AG04449 (cell line): Measurements from ENCODE around the gene SYNDIG1.

Experiments
- CTCF ChIA-PET: fragments of 350-600 bp; formaldehyde crosslinking; extraction: SDS; loops from one replicate; lab custom pipeline; 2021; ENCODE audit warnings: antibody characterized with exemption; lab: Yijun Ruan, JAX
- POLR2A ChIA-PET: fragments of 400-600, 350-600 bp; formaldehyde crosslinking; extraction: SDS; loops from one replicate; lab custom pipeline; 2020; ENCODE audit warnings: antibody characterized with exemption, inconsistent platforms; lab: Yijun Ruan, JAX
- DNase-seq: peaks from one replicate; pipeline ENCODE4 v3.0.0-alpha.2; 2010; ENCODE audit warnings: low read depth, low spot score
- H3K4me3 ChIP-seq: 2 replicates; pipeline ENCODE4 v1.5.1; 2011; ENCODE audit warnings: low read depth, mild to moderate bottlenecking, control low read depth, low read length
- TF ChIP-seq, protein P1 (sequence below): IDR thresholded peaks from one replicate; pipeline ENCODE4 v1.5.1; 2011; ENCODE audit warnings: mild to moderate bottlenecking, moderate library complexity, low read length, control low read depth, inconsistent platforms; ENCODE audit not compliant: insufficient read depth; ENCODE audit errors: missing control alignments

SYNDIG1 gene

DNA sequence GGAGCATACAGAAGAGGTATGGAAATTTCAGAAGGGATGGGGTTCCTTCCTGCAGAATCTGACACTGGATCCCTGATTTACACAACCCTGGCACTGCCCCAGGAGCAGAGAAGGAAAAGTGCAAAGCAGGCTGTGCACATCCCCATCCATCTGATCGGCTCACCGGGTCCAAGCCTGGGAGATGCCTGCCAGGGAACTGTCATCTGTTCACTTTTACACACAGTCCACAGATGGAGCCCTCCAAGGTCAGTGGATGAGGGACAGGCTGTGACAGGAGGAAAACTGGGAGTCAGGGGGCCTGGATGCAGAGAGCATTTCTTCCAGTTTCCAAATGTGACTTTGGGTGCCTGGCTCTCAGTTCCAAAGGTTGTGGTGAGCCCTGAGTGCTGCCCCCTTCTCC, 11.0 kb upstream of the SYNDIG1 start:
- TF ChIP-seq, protein P1, sequence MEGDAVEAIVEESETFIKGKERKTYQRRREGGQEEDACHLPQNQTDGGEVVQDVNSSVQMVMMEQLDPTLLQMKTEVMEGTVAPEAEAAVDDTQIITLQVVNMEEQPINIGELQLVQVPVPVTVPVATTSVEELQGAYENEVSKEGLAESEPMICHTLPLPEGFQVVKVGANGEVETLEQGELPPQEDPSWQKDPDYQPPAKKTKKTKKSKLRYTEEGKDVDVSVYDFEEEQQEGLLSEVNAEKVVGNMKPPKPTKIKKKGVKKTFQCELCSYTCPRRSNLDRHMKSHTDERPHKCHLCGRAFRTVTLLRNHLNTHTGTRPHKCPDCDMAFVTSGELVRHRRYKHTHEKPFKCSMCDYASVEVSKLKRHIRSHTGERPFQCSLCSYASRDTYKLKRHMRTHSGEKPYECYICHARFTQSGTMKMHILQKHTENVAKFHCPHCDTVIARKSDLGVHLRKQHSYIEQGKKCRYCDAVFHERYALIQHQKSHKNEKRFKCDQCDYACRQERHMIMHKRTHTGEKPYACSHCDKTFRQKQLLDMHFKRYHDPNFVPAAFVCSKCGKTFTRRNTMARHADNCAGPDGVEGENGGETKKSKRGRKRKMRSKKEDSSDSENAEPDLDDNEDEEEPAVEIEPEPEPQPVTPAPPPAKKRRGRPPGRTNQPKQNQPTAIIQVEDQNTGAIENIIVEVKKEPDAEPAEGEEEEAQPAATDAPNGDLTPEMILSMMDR, result no peak
- ChIA-PET CTCF (no interaction called here), POLR2A (no interaction called here)
- no peak for DNase-seq
- no peak overlapping the region for H3K4me3 ChIP-seq

DNA sequence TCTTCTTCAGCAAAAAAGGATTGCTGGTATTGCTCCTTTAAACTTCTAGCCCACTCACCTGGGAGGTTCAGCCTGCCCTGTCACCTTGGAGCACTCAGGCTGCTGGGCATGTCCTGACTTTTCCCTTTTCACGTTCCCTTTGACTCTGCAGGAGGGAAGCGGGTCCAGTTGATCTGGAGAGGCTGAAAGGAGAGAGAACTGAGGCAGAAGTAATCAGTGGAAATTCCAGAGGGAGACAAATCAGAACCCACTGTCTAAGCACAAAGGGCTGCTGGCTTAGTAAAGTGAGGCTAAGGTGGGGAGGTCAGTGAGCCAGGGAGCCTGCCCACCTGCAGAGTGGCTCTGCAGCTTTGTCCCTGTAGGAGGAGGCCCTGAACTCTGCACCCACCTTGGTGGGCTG, 9.7 kb upstream of the SYNDIG1 start:
- ChIA-PET CTCF (no interaction called here), POLR2A (no interaction called here)
- TF ChIP-seq, protein P1, result no peak
- no peak for DNase-seq
- no peak overlapping the region for H3K4me3 ChIP-seq

DNA sequence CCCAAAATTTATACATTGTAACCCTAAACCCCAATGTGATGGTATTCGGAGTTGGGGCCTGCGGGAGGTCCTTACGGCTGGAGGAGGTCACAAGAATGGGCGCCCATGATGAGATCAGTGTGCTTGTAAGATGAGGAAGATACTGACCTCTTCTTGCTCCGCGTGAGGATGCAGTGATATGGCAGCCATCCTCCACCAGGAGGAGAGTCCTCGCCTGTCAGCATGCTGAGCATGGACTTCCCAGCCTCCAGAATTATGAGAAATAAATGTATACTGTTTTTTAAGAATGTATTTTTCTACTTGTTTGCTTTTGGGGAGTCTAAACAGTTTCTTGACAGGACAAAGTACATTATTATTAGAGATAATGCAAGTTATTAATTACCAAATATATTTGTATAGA, 8.7 kb upstream of the SYNDIG1 start:
- H3K4me3 ChIP-seq, result no peak overlapping the region
- TF ChIP-seq, protein P1, result no peak
- POLR2A ChIA-PET, result no interaction called here
- DNase-seq, result no peak
- CTCF ChIA-PET, result interaction anchor here (1.2 kb wide), 1 partner anchor 323 kb away, joined by 3 read pairs; no protein-coding TSS in a partner anchor

DNA sequence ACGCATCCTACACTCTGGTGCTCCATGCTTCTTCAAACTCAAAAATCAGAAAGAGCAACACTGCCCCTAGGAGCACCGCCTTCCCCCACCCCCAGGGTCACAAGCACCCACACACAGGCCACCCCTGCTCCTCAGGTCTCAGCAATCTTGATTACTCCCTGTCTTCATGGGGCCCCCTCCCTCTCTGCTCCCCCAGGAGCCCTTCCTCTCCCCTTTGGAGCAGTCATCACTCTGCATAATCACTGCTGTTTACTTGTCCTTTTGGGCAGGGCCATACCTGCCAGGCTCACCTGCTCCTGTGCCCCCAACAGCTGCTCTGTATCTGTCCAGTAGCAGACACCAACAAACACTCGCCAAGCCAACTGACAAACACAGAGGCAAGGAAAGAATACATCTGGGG, 7.6 kb upstream of the SYNDIG1 start:
- ChIA-PET POLR2A (no interaction called here), CTCF (interaction anchor here (1.2 kb wide), 1 partner anchor 321 kb away, joined by 3 read pairs; no protein-coding TSS in a partner anchor)
- no peak for DNase-seq
- no peak overlapping the region for H3K4me3 ChIP-seq
- TF ChIP-seq, protein P1, result no peak

DNA sequence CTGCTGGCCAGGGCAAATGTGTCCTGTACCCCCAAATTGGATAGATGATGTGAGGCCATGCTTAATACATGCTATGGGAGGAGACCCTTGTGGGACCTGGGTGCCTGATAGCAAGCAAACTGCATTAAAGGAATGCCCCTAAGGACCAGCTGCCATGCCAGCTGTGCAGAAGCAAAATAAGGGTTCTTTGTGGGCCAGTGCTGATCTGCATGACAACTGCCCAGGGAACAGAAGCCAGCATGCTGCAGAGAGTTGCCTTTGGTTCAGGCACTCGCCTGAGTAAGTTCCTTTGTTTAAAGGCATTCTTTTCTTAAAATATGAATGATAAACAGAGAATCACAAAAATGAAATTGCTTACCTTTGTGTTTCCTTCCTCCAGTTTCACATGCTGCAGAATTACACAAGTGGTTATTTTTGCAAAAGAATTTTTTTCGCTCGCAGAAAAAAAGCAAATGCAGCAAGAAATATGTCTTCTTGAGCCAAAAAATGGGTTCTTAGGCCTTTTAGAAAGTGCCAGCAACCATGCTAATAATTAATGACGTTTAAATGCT, 6.9 kb upstream of the SYNDIG1 start:
- TF ChIP-seq, protein P1, result no peak
- CTCF ChIA-PET, result no interaction called here
- no peak overlapping the region for H3K4me3 ChIP-seq
- no peak for DNase-seq
- POLR2A ChIA-PET, result no interaction called here

DNA sequence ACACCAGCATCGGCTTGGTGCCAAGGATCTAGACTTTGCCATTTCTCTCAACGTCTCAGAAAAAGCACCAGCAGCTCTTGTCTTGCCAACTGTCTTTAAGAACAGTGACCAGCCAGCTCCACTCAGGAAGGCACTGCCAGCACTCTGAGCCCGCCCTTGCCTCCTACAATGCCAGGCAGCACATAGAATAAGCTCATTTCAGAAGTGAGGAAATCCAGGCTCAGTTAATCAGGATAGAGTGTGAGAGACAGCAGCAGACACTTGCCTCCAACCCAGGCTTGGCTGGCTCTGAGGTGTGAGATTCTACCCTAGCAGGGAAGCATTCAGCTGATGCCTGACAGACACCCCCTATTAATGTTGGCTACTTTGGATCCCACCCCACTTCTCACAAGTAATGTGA, 4.3 kb upstream of the SYNDIG1 start:
- H3K4me3 ChIP-seq, result no peak overlapping the region
- TF ChIP-seq, protein P1, result no peak
- DNase-seq, result no peak
- POLR2A ChIA-PET, result interaction anchor here (0.6 kb wide), 1 partner anchor 416 kb away, joined by 3 read pairs; no protein-coding TSS in a partner anchor
- CTCF ChIA-PET, result interaction anchor here (0.9 to 1.4 kb wide), 3 partner anchors 37 to 465 kb away, joined by 3 to 4 read pairs (median 3); no protein-coding TSS in a partner anchor
